Central memory CD8-positive, alpha-beta T cell (primary cell): Measurements from ENCODE around the gene ANKRD28.

Experiments
- ATAC-seq: fragments of 150-1000 bp; cut with Tn5 transposase; replicated peaks from 2 replicates; pipeline ENCODE4 v1.10.0; 2022; ENCODE audit warnings: mild to moderate bottlenecking, moderate FRiP score, moderate number of reproducible peaks; ENCODE audit not compliant: poor library complexity, severe bottlenecking; ENCODE audit errors: extremely low read depth
- DNase-seq, 2 donors: peaks; one replicate each; pipeline ENCODE4 v3.0.0; 2021; ENCODE audit warnings: low spot score in 2 of 2
- H3K27ac Mint-ChIP-seq: one replicate; pipeline ENCODE4 v1.8.0; 2022; ENCODE audit warnings: low read depth, mild to moderate bottlenecking, moderate library complexity, mixed read lengths
- H3K27me3 Mint-ChIP-seq: one replicate; pipeline ENCODE4 v1.8.0; 2022; ENCODE audit warnings: mixed read lengths
- H3K36me3 Mint-ChIP-seq: one replicate; pipeline ENCODE4 v1.8.0; 2022; ENCODE audit warnings: mild to moderate bottlenecking, moderate library complexity, mixed read lengths; ENCODE audit not compliant: insufficient read depth
- H3K4me1 Mint-ChIP-seq: one replicate; pipeline ENCODE4 v1.8.0; 2022; ENCODE audit warnings: mixed read lengths
- H3K4me3 Mint-ChIP-seq: one replicate; pipeline ENCODE4 v1.8.0; 2022; ENCODE audit warnings: mild to moderate bottlenecking, moderate library complexity, mixed read lengths
- H3K9me3 Mint-ChIP-seq: one replicate; pipeline ENCODE4 v1.8.0; 2022; ENCODE audit warnings: mixed read lengths

ANKRD28 gene

GRCh38 chr3:15664144-15664543 lies 133.6 kb downstream of the ANKRD28 start:
- Mint-ChIP-seq H3K27ac (no peak overlapping the region), H3K27me3 (peaks cover 7% of the 10 kb centered on the region), H3K9me3 (no peaks in the 10 kb centered on the region), H3K4me3 (no peak overlapping the region), H3K36me3 (peaks cover 5% of the 10 kb centered on the region), H3K4me1 (peaks cover 29% of the 10 kb centered on the region)
- ATAC-seq (no peak), DNase-seq (no peak)

- H3K27me3 Mint-ChIP-seq = peaks cover 7% of the 10 kb centered on the region
- no peak overlapping the region for H3K4me3 Mint-ChIP-seq
- peaks cover 5% of the 10 kb centered on the region for H3K9me3 Mint-ChIP-seq
- DNase-seq (no peak), ATAC-seq (no peak)
- no peak overlapping the region for H3K27ac Mint-ChIP-seq
- peaks cover 13% of the 10 kb centered on the region for H3K4me1 Mint-ChIP-seq
- H3K36me3 Mint-ChIP-seq = peaks cover 4% of the 10 kb centered on the region
Measured at GRCh38 chr3:15660055-15660935, 137.5 kb downstream of the ANKRD28 start.

- Mint-ChIP-seq H3K36me3 (peaks cover 4% of the 10 kb centered on the region), H3K27ac (no peak overlapping the region), H3K4me3 (no peak overlapping the region), H3K27me3 (peaks cover 7% of the 10 kb centered on the region), H3K4me1 (peaks cover 13% of the 10 kb centered on the region), H3K9me3 (peaks cover 5% of the 10 kb centered on the region)
- no peak for ATAC-seq
- DNase-seq = no peak
Measured at GRCh38 chr3:15659254-15659975, 138.4 kb downstream of the ANKRD28 start.

GRCh38 chr3:15657016-15657415 lies 140.8 kb downstream of the ANKRD28 start:
- peaks cover under 1% of the 10 kb centered on the region for H3K27me3 Mint-ChIP-seq
- H3K27ac Mint-ChIP-seq = no peak overlapping the region
- no peaks in the 10 kb centered on the region for H3K36me3 Mint-ChIP-seq
- peaks cover 5% of the 10 kb centered on the region for H3K9me3 Mint-ChIP-seq
- H3K4me1 Mint-ChIP-seq = peaks cover 8% of the 10 kb centered on the region
- ATAC-seq (no peak), DNase-seq (no peak)
- no peak overlapping the region for H3K4me3 Mint-ChIP-seq

- H3K4me3 Mint-ChIP-seq = no peak overlapping the region
- peaks cover 7% of the 10 kb centered on the region for H3K27me3 Mint-ChIP-seq
- ATAC-seq = no peak
- DNase-seq = no peak
- H3K27ac Mint-ChIP-seq = no peak overlapping the region
- peaks cover 5% of the 10 kb centered on the region for H3K9me3 Mint-ChIP-seq
- no peaks in the 10 kb centered on the region for H3K36me3 Mint-ChIP-seq
- H3K4me1 Mint-ChIP-seq = peaks cover 10% of the 10 kb centered on the region
Measured at GRCh38 chr3:15656342-15656741, 141.4 kb downstream of the ANKRD28 start.

- peaks cover 22% of the 10 kb centered on the region for H3K27me3 Mint-ChIP-seq
- no peak overlapping the region for H3K27ac Mint-ChIP-seq
- H3K4me1 Mint-ChIP-seq = peaks cover 21% of the 10 kb centered on the region
- no peak overlapping the region for H3K4me3 Mint-ChIP-seq
- no peak for ATAC-seq
- peaks cover 5% of the 10 kb centered on the region for H3K9me3 Mint-ChIP-seq
- H3K36me3 Mint-ChIP-seq = no peaks in the 10 kb centered on the region
- no peak for DNase-seq
Measured at GRCh38 chr3:15654891-15655290, 142.9 kb downstream of the ANKRD28 start.

DNA sequence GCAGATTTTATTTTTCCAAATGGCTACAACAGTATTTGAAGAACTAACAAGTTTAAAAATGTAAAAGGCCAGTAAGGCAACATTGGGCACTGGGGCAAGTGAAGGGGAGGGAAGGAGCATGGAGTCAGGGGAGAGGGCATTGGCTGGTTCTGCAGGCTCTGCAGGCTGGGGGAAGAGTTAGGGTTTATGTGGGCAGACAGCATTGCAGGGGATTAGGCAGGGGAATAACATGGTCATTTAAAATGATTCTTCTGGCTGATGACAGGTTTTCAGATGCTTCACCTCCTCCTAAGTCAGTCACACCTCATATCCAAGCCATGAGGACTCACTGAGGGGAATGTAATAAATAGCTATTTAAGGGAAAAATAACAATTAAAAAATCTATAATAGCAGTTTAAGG lies 143.7 kb downstream of the ANKRD28 start:
- Mint-ChIP-seq H3K4me1 (peaks cover 21% of the 10 kb centered on the region), H3K27me3 (peaks cover 29% of the 10 kb centered on the region), H3K9me3 (peaks cover 5% of the 10 kb centered on the region), H3K36me3 (peaks cover 2% of the 10 kb centered on the region), H3K4me3 (no peak overlapping the region), H3K27ac (no peak overlapping the region)
- DNase-seq = no peak
- ATAC-seq = no peak

DNA sequence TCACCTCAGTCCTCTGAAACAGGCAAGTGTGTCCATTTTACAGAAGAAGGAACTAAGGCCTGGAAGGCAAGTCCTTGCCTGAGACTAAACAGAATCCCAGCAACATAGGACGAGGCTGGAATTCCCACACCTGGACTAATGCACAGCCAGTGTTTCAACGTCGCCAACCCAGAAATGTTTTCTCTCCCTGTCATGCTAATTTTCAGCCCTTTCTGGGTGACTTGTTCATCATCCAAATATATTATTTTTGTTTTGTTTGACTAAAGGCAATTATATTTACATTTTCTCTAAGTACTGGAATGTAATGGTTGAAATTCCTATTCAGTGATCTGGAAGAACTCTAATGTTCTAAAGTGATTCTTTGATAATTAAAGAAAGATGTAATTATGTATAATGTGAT lies 144.5 kb downstream of the ANKRD28 start:
- Mint-ChIP-seq H3K4me3 (no peak overlapping the region), H3K36me3 (peaks cover 2% of the 10 kb centered on the region), H3K27ac (no peak overlapping the region), H3K4me1 (peaks cover 27% of the 10 kb centered on the region), H3K9me3 (peaks cover 5% of the 10 kb centered on the region), H3K27me3 (peaks cover 29% of the 10 kb centered on the region)
- no peak for DNase-seq
- no peak for ATAC-seq

- Mint-ChIP-seq H3K36me3 (peaks cover 5% of the 10 kb centered on the region), H3K4me1 (peaks cover 47% of the 10 kb centered on the region), H3K27ac (no peak overlapping the region), H3K9me3 (peaks cover 5% of the 10 kb centered on the region), H3K27me3 (peaks cover 29% of the 10 kb centered on the region), H3K4me3 (no peak overlapping the region)
- ATAC-seq (no peak), DNase-seq (no peak)
Measured at GRCh38 chr3:15651396-15651795, 146.4 kb downstream of the ANKRD28 start.

DNA sequence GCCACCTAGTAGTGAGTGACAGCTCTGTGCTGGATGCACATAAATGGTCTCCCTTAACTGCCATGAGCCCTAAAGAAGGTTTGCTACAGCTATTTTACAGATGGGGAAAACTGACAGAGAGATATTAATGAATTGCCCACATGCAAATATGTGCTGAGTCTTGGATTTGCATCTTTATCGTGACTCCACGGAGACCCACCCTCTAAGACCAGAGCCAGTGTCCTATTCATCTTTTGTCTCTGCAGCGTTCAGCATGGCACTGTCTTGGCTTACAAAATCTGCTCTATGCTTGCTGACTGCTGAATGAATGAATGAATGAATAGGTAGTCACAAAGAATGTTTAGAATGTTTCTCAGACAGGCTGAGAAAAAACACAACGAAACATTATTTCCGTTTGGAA lies 147.9 kb downstream of the ANKRD28 start:
- no peak overlapping the region for H3K4me3 Mint-ChIP-seq
- no peak overlapping the region for H3K27ac Mint-ChIP-seq
- H3K9me3 Mint-ChIP-seq = no peaks in the 10 kb centered on the region
- H3K4me1 Mint-ChIP-seq = peaks cover 59% of the 10 kb centered on the region
- H3K36me3 Mint-ChIP-seq = peaks cover 5% of the 10 kb centered on the region
- DNase-seq (no peak), ATAC-seq (no peak)
- H3K27me3 Mint-ChIP-seq = peaks cover 29% of the 10 kb centered on the region

DNA sequence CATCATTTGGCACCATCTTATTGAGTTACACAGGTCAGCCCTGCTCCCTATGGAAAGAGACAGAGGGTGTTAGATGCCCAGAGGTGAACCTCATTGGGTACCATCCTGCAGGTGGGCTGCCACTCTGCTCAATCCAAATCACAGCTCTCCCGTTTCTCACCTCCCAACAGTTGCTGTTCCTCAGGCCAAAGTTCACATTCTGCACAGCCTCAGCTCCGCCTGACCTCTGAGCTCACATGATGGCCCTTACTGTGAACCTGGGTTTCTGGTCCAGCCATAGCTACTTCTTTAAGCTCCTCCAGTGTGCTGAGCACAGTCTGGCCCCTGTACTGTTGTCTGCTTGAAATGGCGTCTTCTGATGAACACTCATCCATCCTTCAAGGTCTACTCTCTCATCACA lies 148.4 kb downstream of the ANKRD28 start:
- peaks cover 5% of the 10 kb centered on the region for H3K36me3 Mint-ChIP-seq
- H3K27me3 Mint-ChIP-seq = peaks cover 29% of the 10 kb centered on the region
- DNase-seq = no peak
- no peaks in the 10 kb centered on the region for H3K9me3 Mint-ChIP-seq
- no peak overlapping the region for H3K4me3 Mint-ChIP-seq
- ATAC-seq = no peak
- H3K27ac Mint-ChIP-seq = no peak overlapping the region
- peaks cover 59% of the 10 kb centered on the region for H3K4me1 Mint-ChIP-seq

DNA sequence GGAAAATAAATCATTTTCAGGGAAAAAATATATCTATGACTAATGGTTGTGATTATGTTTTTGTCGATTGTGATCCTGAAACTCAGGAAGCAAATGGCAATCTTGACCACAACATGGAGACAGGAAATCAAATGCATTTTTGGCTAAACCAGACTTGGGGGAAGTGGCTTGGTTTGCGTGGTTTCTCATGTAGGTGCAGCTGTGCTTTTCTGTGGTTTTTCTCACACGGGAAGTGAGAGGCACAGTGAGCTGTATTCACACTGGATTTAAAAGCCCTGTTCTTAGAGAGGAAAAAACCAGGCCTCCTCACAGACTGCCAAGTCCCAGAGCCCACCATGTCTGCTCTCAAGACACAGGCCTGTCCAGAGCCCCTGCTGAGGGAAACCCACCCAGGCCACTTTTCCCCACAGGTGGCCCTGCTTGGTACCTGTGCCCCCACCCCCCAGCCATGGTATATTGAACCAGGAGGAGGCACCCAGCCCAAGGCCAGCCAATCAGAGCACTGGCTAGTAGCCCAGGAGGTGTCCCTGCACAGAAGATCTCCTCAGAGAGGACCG lies 150.1 kb downstream of the ANKRD28 start:
- Mint-ChIP-seq H3K36me3 (peaks cover 6% of the 10 kb centered on the region), H3K27ac (peak overlapping the region; percentile 87), H3K27me3 (peaks cover 29% of the 10 kb centered on the region), H3K4me3 (peak overlapping the region; percentile 52), H3K4me1 (peaks cover 59% of the 10 kb centered on the region), H3K9me3 (no peaks in the 10 kb centered on the region)
- DNase-seq (peak in 1 of 2 donors; percentile 34), ATAC-seq (peak; percentile 86)
